HepG2 (cell line): ENCODE data around the gene CIBAR2. TPM values are rescaled to one million over a fixed set of nuclear protein-coding genes. Genes with fewer than 3 reads are reported as not detected.

Source experiments
- ATAC-seq: fragments of 200-7000 bp; cut with Tn5 transposase; 3 replicates; pipeline ENCODE4 v1.9.1; 2020; ENCODE audit warnings: mild to moderate bottlenecking, moderate library complexity
- BruUV-seq: library from RNA; stranded (reverse); fragments of 400-500 nt; replicated peaks from 2 replicates; lab custom pipeline; 2021; lab: Mats Ljungman, UMichigan
- CTCF ChIA-PET: fragments of 300-600 bp; formaldehyde crosslinking; extraction: SDS; loops from one replicate; lab custom pipeline; 2021; ENCODE audit warnings: low total read pairs, inconsistent platforms, low intra/inter-chr PET ratio; lab: Yijun Ruan, JAX
- POLR2A ChIA-PET: fragments of 350-600 bp; sonication (Branson Sonifier 250); formaldehyde crosslinking; loops from one replicate; lab custom pipeline; 2020; ENCODE audit warnings: antibody characterized with exemption, inconsistent platforms; lab: Yijun Ruan, JAX
- DNase-seq: peaks from one replicate; pipeline ENCODE4 v3.0.0-alpha.2; 2015; ENCODE audit warnings: low spot score
- FAIRE-seq: peaks from 3 replicates; lab custom pipeline; 2011; peaks lifted over from hg19 to GRCh38; lab: Jason Lieb, UNC
- H2AFZ ChIP-seq: one replicate; pipeline ENCODE4 v1.6.1; 2011; ENCODE audit warnings: low read length, inconsistent platforms
- H3K27ac ChIP-seq: fragments of 300-600 bp; 3 replicates; pipeline ENCODE4 v1.8.0; 2011; ENCODE audit warnings: mixed run types, mild to moderate bottlenecking, mixed read lengths, low read length, inconsistent platforms; ENCODE audit not compliant: insufficient read depth; ENCODE audit errors: extremely low read length
- H3K27me3 ChIP-seq, 2 experiments: fragments of 200-600 bp in 1 of 2; 2 replicates in 1 of 2; 3 replicates in 1 of 2; pipeline versions ENCODE4 v1.6.0 to v1.8.0; 2011; ENCODE audit warnings: low read length in 2 of 2, mild to moderate bottlenecking in 2 of 2, moderate library complexity in 2 of 2, inconsistent platforms in 1 of 2; ENCODE audit not compliant: insufficient read depth in 2 of 2, control insufficient read depth in 1 of 2
- H3K36me3 ChIP-seq, 2 experiments: fragments of 200-600 bp in 1 of 2; replicated peaks in 1 of 2; 2 replicates in 1 of 2; 3 replicates in 1 of 2; pipeline versions ENCODE4 v1.5.1 to v1.8.0; 2011; ENCODE audit warnings: low read length in 2 of 2, inconsistent platforms in 1 of 2; ENCODE audit not compliant: insufficient read depth in 2 of 2, control insufficient read depth in 1 of 2
- H3K4me1 ChIP-seq: 2 replicates; pipeline ENCODE4 v1.5.1; 2012; ENCODE audit warnings: low read length, inconsistent platforms; ENCODE audit not compliant: insufficient read depth
- H3K4me2 ChIP-seq: 2 replicates; pipeline ENCODE4 v1.6.0; 2011; ENCODE audit warnings: low read depth, low read length, inconsistent platforms
- H3K4me3 ChIP-seq, 3 experiments: fragments of 200-600 bp in 1 of 3; sonication (generic), shearing (Covaris generic) in 1 of 3; replicated peaks in 1 of 3; 2 replicates each; pipeline ENCODE4 v1.5.1; 2011 to 2016; ENCODE audit warnings: low read length in 3 of 3, inconsistent platforms in 2 of 3, low read depth in 2 of 3, mild to moderate bottlenecking in 2 of 3, control low read depth in 1 of 3, mixed read lengths in 1 of 3; ENCODE audit not compliant: insufficient read depth in 1 of 3
- H3K79me2 ChIP-seq: one replicate; pipeline ENCODE4 v1.6.1; 2011; ENCODE audit warnings: low read length, inconsistent platforms; ENCODE audit not compliant: insufficient read depth
- H3K9ac ChIP-seq: 2 replicates; pipeline ENCODE4 v1.6.0; 2011; ENCODE audit warnings: mild to moderate bottlenecking, low read depth, low read length, inconsistent platforms; ENCODE audit not compliant: insufficient read depth
- H3K9me3 ChIP-seq: 2 replicates; pipeline ENCODE4 v1.5.1; 2012; ENCODE audit warnings: mild to moderate bottlenecking, low read length
- H4K20me1 ChIP-seq: 2 replicates; pipeline ENCODE4 v1.6.0; 2011; ENCODE audit warnings: inconsistent platforms, mild to moderate bottlenecking, low read length, moderate library complexity; ENCODE audit not compliant: insufficient read depth
- AKAP8 ChIP-seq: sonication (generic); formaldehyde crosslinking; IDR thresholded peaks from 2 replicates; pipeline ENCODE4 v1.5.1; 2020; ENCODE audit warnings: mild to moderate bottlenecking, missing genetic modification reagents
- CCDC6 ChIP-seq: sonication (generic); formaldehyde crosslinking; IDR thresholded peaks from 2 replicates; pipeline ENCODE4 v1.8.1; 2022; ENCODE audit warnings: mild to moderate bottlenecking, missing genetic modification reagents, moderate library complexity
- EHMT2 ChIP-seq: fragments of 200-600 bp; sonication (generic); IDR thresholded peaks from 2 replicates; pipeline ENCODE4 v1.7.0; 2017; ENCODE audit warnings: antibody characterized with exemption, low read depth, low read length, borderline replicate concordance
- HNRNPK ChIP-seq: fragments of 200-400 bp; formaldehyde crosslinking; IDR thresholded peaks from 2 replicates; pipeline ENCODE4 v1.6.1; 2018; ENCODE audit warnings: low read length, low read depth, moderate library complexity, mild to moderate bottlenecking; ENCODE audit not compliant: poor library complexity, severe bottlenecking
- MNT ChIP-seq: fragments of 450-650 bp; IDR thresholded peaks from 2 replicates; pipeline ENCODE4 v1.6.1; 2016
- NFE2L2 ChIP-seq: fragments of 150-350 bp; IDR thresholded peaks from 2 replicates; pipeline ENCODE4 v1.6.1; 2014; ENCODE audit warnings: low read length
- NR2F1 ChIP-seq, 2 experiments: fragments of 450-650 bp in 1 of 2; formaldehyde crosslinking in 1 of 2; IDR thresholded peaks; 2 replicates each; pipeline versions ENCODE4 v1.5.0 to v1.6.1; 2016 to 2020; ENCODE audit warnings: mild to moderate bottlenecking in 1 of 2, missing compliant biosample characterization in 1 of 2, missing genetic modification reagents in 1 of 2, moderate library complexity in 1 of 2
- POLR2A ChIP-seq, 2 experiments: IDR thresholded peaks; 2 replicates each; pipeline ENCODE4 v1.6.1; 2011; ENCODE audit warnings: low read depth in 2 of 2, low read length in 2 of 2, mild to moderate bottlenecking in 1 of 2, moderate library complexity in 1 of 2; ENCODE audit not compliant: insufficient read depth in 1 of 2
- POLR2AphosphoS5 ChIP-seq: IDR thresholded peaks from 2 replicates; pipeline ENCODE4 v1.6.1; 2012; ENCODE audit warnings: low read depth, low read length
- SALL1 ChIP-seq: sonication (generic); formaldehyde crosslinking; IDR thresholded peaks from 2 replicates; pipeline ENCODE4 v1.8.0; 2022; ENCODE audit warnings: mild to moderate bottlenecking, missing genetic modification reagents
- STAG1 ChIP-seq: sonication (generic); formaldehyde crosslinking; IDR thresholded peaks from 2 replicates; pipeline ENCODE4 v1.4.0; 2020; ENCODE audit warnings: missing genetic modification reagents
- ZKSCAN8 ChIP-seq: IDR thresholded peaks from 2 replicates; pipeline ENCODE4 v1.6.1; 2016; ENCODE audit warnings: borderline replicate concordance, missing genetic modification reagents, missing compliant biosample characterization
- ZNF460 ChIP-seq: sonication (generic); formaldehyde crosslinking; IDR thresholded peaks from 2 replicates; pipeline ENCODE4 v1.5.1; 2020; ENCODE audit warnings: missing genetic modification reagents, mild to moderate bottlenecking, borderline replicate concordance
- ZNF629 ChIP-seq: sonication (generic); formaldehyde crosslinking; conservative IDR thresholded peaks from 2 replicates; pipeline ENCODE4 v1.5.0; 2020; ENCODE audit warnings: missing genetic modification reagents
- ZSCAN25 ChIP-seq: sonication (generic); formaldehyde crosslinking; IDR thresholded peaks from 2 replicates; pipeline ENCODE4 v1.8.0; 2022; ENCODE audit warnings: mild to moderate bottlenecking, missing genetic modification reagents
- WGBS: methylation state at CpG from one replicate; pipeline ENCODE4 v1.1.6; 2017; ENCODE audit warnings: low lambda C conversion rate; 5-methylcytosine and 5-hydroxymethylcytosine counted together
- in situ Hi-C: cut with HindIII; loops from 2 replicates; pipeline ENCODE4 v1.10.0; 2017; ENCODE audit warnings: low pct_unique_long_range_greater_than_20kb; ENCODE audit not compliant: extremely low pct_ligation_motif_present
- intact Hi-C: fragments of 100-400 bp; cut with micrococcal nuclease; formaldehyde crosslinking; loops from one replicate; pipeline ENCODE4 v1.10.0; 2022; ENCODE audit not compliant: unreplicated experiment
- polyA plus RNA-seq, 8 experiments: library from polyadenylated mRNA; depleted of rRNA in 3 of 8; stranded (reverse) in 7 of 8; unstranded in 1 of 8; fragments of >200 nt; fragmentation: Illumina TruSeq in 4 of 8; extraction: Trizol in 4 of 8; gene quantifications; 2 replicates each; pipeline versions ENCODE4 v1.2.1 to v1.2.3, GENCODE V29; 2011 to 2016; ENCODE audit warnings: low read depth in 4 of 8, missing spikeins in 1 of 8, mixed read lengths in 1 of 8; ENCODE audit not compliant: insufficient read depth in 1 of 8
- total RNA-seq, 5 experiments: library from RNA; depleted of rRNA; stranded (reverse); fragments of >200 nt; fragmentation: Illumina TruSeq; extraction: Trizol; gene quantifications; 2 replicates each; pipeline ENCODE4 v1.2.3, GENCODE V29; 2016; ENCODE audit warnings: low read depth in 1 of 5

The CIBAR2 gene
- total and polyA plus RNA-seq, 2 of the 13 experiments (the other 11 are each of a cell fraction or from before 2014, with no cell fraction given), result not detected

GRCh38 chr16:85133290-85133599 lies 21.0 kb upstream of the CIBAR2 start:
- Histone ChIP-seq H3K27me3 (peaks cover 0 to 12% of the 10 kb centered on the region in 2 experiments; a peak in 2 of 5 replicates), H3K27ac (no peak overlapping the region), H3K9me3 (no peaks in the 10 kb centered on the region), H3K4me3 (no peak overlapping the region), H3K79me2 (no peaks in the 10 kb centered on the region), H3K9ac (no peak overlapping the region), H3K4me1 (peaks cover 46% of the 10 kb centered on the region), H2AFZ (no peak overlapping the region), H3K36me3 (no peaks in the 10 kb centered on the region), H3K4me2 (no peak overlapping the region), H4K20me1 (no peaks in the 10 kb centered on the region)
- in situ Hi-C loops (no loop called here), intact Hi-C loops (no loop called here)
- TF ChIP-seq NR2F1 (CRISPR knock-in tag; IDR thresholded peaks at IDR 0.05) (no peak), ZKSCAN8 (CRISPR knock-in tag) (peak; percentile 93), ZNF629 (CRISPR knock-in tag) (peak; percentile 43; the same call in 1 of the 2 replicates), HNRNPK (no peak), POLR2AphosphoS5 (peak; percentile 19; the same call in 1 of the 2 replicates), NFE2L2 (no peak), STAG1 (CRISPR knock-in tag) (no peak)
- no CpG with 5 or more reads among the region's 1 CpG for WGBS
- ChIA-PET POLR2A (interaction anchor here (0.7 kb wide), 1 partner anchor 27 kb away, joined by 4 read pairs; no protein-coding TSS in a partner anchor), CTCF (no interaction called here)
- no peak for DNase-seq
- no peak for FAIRE-seq
- no TSS peak for BruUV-seq
- ATAC-seq, result no peak

- 73% methylated on average over 20 of the region's 20 CpGs for WGBS
- Histone ChIP-seq H3K27me3 (peaks cover 0 to 12% of the 10 kb centered on the region in 2 experiments; a peak in 2 of 5 replicates), H4K20me1 (no peaks in the 10 kb centered on the region), H3K4me3 (no peak overlapping the region), H3K9me3 (no peaks in the 10 kb centered on the region), H2AFZ (no peak overlapping the region), H3K4me2 (no peak overlapping the region), H3K27ac (no peak overlapping the region), H3K4me1 (peaks cover 46% of the 10 kb centered on the region), H3K79me2 (no peaks in the 10 kb centered on the region), H3K36me3 (no peaks in the 10 kb centered on the region), H3K9ac (no peak overlapping the region)
- ATAC-seq (no peak), DNase-seq (no peak), FAIRE-seq (no peak)
- POLR2A ChIA-PET, result interaction anchor here (0.7 to 1.0 kb wide), 2 partner anchors 8 to 28 kb away, joined by 3 to 4 read pairs; no protein-coding TSS in a partner anchor
- no peak for TF ChIP-seq CCDC6 (CRISPR knock-in tag)
- peak; percentile 24; the same call in 1 of the 2 replicates for TF ChIP-seq ZNF460 (CRISPR knock-in tag)
- 0 out of 2 replicates have a peak, but pooled peaks have one; percentile 32 for TF ChIP-seq ZSCAN25 (CRISPR knock-in tag)
- peak; percentile 31; the same call in 1 of the 2 replicates for TF ChIP-seq SALL1 (CRISPR knock-in tag)
- TF ChIP-seq POLR2A (IDR thresholded peaks at IDR 0.05; ENCODE audit: insufficient read depth in 1 of 2, low read depth in 2 of 2, low read length in 2 of 2), result peak in 1 of 2 experiments; percentile 33; a peak in 1 of 4 replicates
- TF ChIP-seq AKAP8, result peak; percentile 89
- peak; percentile 64 for TF ChIP-seq MNT
- TF ChIP-seq EHMT2, result no peak
- intact Hi-C loops (no loop called here), in situ Hi-C loops (no loop called here)
- no TSS peak for BruUV-seq
- CTCF ChIA-PET, result no interaction called here
These were observed 20.4 kb upstream of the CIBAR2 start for GRCh38 chr16:85132456-85133289.
